GM23338 (cell line): ENCODE data around the gene PSMG4.

Source experiments
- EZH2 ChIP-seq: fragments of 200-600 bp; sonication (generic); IDR thresholded peaks from one replicate; pipeline ENCODE4 v1.8.0; 2017; ENCODE audit warnings: antibody characterized with exemption, mild to moderate bottlenecking, low read depth; ENCODE audit not compliant: unreplicated experiment
- EZH2phosphoT487 ChIP-seq: fragments of 200-600 bp; sonication (generic); IDR thresholded peaks from one replicate; pipeline ENCODE4 v1.8.1; 2018; ENCODE audit warnings: antibody characterized with exemption; ENCODE audit not compliant: unreplicated experiment
- TF ChIP-seq, protein P1 (sequence below), 2 experiments: fragments of 200-600 bp in 1 of 2; sonication (generic) in 1 of 2; conservative IDR thresholded peaks; 2 replicates each; pipeline versions ENCODE4 v1.5.1 to v1.6.1; 2016 to 2017; ENCODE audit warnings: antibody characterized with exemption in 2 of 2, low read depth in 2 of 2, mild to moderate bottlenecking in 2 of 2, moderate library complexity in 1 of 2

DNA sequence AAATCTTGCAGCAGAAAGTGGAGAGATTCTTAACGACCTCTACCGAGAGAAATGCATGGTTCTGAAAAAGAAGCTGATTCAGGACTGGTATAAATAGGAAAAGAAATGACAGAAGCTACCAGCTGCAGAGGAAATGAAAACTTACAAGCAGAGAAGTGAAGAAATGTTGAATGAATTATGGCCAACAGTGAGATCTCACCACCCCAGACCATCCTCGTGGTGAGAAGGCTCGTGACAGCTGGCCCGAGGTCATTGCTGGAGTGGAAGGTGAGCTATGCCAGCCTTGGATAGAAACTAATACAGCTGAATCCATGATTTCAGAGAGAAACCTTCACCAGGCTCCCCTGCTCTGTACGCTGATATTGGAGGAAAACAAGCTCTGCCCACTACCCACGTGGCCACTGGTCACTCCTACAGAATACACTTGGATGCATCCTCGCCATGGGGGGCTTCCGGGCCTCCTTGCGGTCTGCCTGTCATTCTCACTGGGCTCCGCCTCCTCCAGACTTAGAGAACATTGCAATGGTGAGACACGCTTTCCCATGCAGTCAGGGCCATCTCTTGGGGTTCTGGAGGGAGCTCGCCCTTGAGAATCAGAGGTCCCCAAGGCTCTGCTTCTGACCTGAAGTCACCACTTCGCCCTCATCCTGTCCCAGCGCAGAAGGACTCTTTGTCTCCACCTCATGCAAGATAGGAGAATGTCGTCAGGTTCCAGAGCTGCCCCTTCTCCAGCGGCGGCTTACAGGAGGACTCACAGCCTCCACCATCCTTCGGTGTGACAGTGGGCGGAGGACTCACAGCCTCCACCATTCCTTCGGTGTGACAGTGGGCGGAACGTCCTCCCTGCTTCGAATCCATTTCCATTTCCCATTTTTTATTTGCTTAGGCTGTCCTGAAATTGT, 20.7 kb upstream of the PSMG4 start:
- TF ChIP-seq, protein P1, sequence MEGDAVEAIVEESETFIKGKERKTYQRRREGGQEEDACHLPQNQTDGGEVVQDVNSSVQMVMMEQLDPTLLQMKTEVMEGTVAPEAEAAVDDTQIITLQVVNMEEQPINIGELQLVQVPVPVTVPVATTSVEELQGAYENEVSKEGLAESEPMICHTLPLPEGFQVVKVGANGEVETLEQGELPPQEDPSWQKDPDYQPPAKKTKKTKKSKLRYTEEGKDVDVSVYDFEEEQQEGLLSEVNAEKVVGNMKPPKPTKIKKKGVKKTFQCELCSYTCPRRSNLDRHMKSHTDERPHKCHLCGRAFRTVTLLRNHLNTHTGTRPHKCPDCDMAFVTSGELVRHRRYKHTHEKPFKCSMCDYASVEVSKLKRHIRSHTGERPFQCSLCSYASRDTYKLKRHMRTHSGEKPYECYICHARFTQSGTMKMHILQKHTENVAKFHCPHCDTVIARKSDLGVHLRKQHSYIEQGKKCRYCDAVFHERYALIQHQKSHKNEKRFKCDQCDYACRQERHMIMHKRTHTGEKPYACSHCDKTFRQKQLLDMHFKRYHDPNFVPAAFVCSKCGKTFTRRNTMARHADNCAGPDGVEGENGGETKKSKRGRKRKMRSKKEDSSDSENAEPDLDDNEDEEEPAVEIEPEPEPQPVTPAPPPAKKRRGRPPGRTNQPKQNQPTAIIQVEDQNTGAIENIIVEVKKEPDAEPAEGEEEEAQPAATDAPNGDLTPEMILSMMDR (conservative IDR thresholded peaks at IDR 0.05; ENCODE audit: low read depth in 2 of 2): peak in 1 of 2 experiments; percentile 30; a peak in 1 of 4 replicates
- TF ChIP-seq EZH2phosphoT487 (no peak), EZH2 (no peak)
